Activated T-cell treated with anti-CD3 and anti-CD28 coated beads for 24 hours (primary cell): Measurements from ENCODE around the gene JUNB.
"Not testable (repeated sequence)": the region's sequence is repeated elsewhere in the genome, so short reads cannot be mapped to it uniquely, and the experiment has no call there.

Experiments used
- DNase-seq: peaks from one replicate; pipeline ENCODE4 v3.0.0-alpha.2; 2020; ENCODE audit warnings: low read depth

Gene JUNB

GRCh38 chr19:12804051-12804450, 12.8 kb downstream of the JUNB start:
- no peak for DNase-seq

- DNase-seq: peak; percentile 87
Observed at GRCh38 chr19:12806242-12807081, 15.2 kb downstream of the JUNB start, which contains the start of gene RNASEH2A. TSS of gene RNASEH2A (plus strand) at chr19:12806584. CDS start at chr19:12806674, 90 bp downstream.

GRCh38 chr19:12815088-12815487, 23.8 kb downstream of the JUNB start:
- no peak for DNase-seq

GRCh38 chr19:12817188-12817587, 25.9 kb downstream of the JUNB start:
- not testable (repeated sequence) for DNase-seq

- not testable (repeated sequence) for DNase-seq
Observed at GRCh38 chr19:12817810-12818209, 26.5 kb downstream of the JUNB start.

GRCh38 chr19:12821761-12822160, 30.5 kb downstream of the JUNB start:
- DNase-seq: no peak

- DNase-seq: no peak
Observed at GRCh38 chr19:12825254-12826131, 34.2 kb downstream of the JUNB start.

- no peak for DNase-seq
Observed at GRCh38 chr19:12828494-12828893, 37.2 kb downstream of the JUNB start.

GRCh38 chr19:12833418-12833737, 42.1 kb downstream of the JUNB start:
- no peak for DNase-seq

GRCh38 chr19:12833738-12834565, 42.7 kb downstream of the JUNB start:
- DNase-seq: no peak

- DNase-seq: no peak
Observed at GRCh38 chr19:12834566-12834943, 43.3 kb downstream of the JUNB start, which contains the start of gene RTBDN. TSS of gene RTBDN (minus strand) at chr19:12834579. CDS start at chr19:12829979, 4,600 bp downstream.

GRCh38 chr19:12834976-12835757, 43.9 kb downstream of the JUNB start:
- DNase-seq: no peak

GRCh38 chr19:12836529-12836863, 45.2 kb downstream of the JUNB start:
- DNase-seq: no peak

- DNase-seq: no peak
Observed at GRCh38 chr19:12837225-12837624, 45.9 kb downstream of the JUNB start.

GRCh38 chr19:12838182-12838885, 47.0 kb downstream of the JUNB start, which contains the start of gene MAST1:
TSS of gene MAST1 (plus strand) at chr19:12838515. CDS start at chr19:12838573, 58 bp downstream.
- peak; percentile 30 for DNase-seq

- no peak for DNase-seq
Observed at GRCh38 chr19:12838886-12839756, 47.8 kb downstream of the JUNB start.

- peak; percentile 30 for DNase-seq
Observed at GRCh38 chr19:12840091-12841079, 49.1 kb downstream of the JUNB start.

- DNase-seq: no peak
Observed at GRCh38 chr19:12841094-12841493, 49.8 kb downstream of the JUNB start.
